ENCODE data around the gene NPAT. TPM values are rescaled to one million over a fixed set of nuclear protein-coding genes. Genes with fewer than 3 reads are reported as not detected.

NPAT gene
- total and polyA plus RNA-seq, 2 of the 4 experiments (the other 2 are of a cell fraction) = 3.1 to 10.6 TPM

- ATAC-seq (ENCODE audit: low read depth) (no peak), DNase-seq (no peak)
- no peak overlapping the region for H2BK15ac ChIP-seq (ENCODE audit: low read depth, low read length)
- no peak overlapping the region for H4K8ac ChIP-seq (ENCODE audit: low read depth in 2 of 2, low read length in 2 of 2)
- H3K9me1 ChIP-seq (ENCODE audit: insufficient read depth, low read length) = no peaks in the 10 kb centered on the region
- no peak overlapping the region for H2BK20ac ChIP-seq (ENCODE audit: low read depth, low read length)
- H3K14ac ChIP-seq (replicated peaks; ENCODE audit: low read depth, low read length) = no peak overlapping the region
- TF ChIP-seq SMC3 (IDR thresholded peaks at IDR 0.05; ENCODE audit: low read depth, low read length) (no peak), MXI1 (IDR thresholded peaks at IDR 0.05; ENCODE audit: borderline replicate concordance, low read depth, low read length) (no peak), CHD1 (IDR thresholded peaks at IDR 0.05; ENCODE audit: low read depth, low read length) (no peak), USF2 (IDR thresholded peaks at IDR 0.05; ENCODE audit: low read depth, low read length) (no peak), NFE2L2 (IDR thresholded peaks at IDR 0.05; ENCODE audit: low read depth, low read length) (no peak), MAFK (IDR thresholded peaks at IDR 0.05; ENCODE audit: low read depth, low read length) (no peak), CTCF (conservative IDR thresholded peaks at IDR 0.05; ENCODE audit: low read depth, low read length) (no peak), RCOR1 (IDR thresholded peaks at IDR 0.05; ENCODE audit: insufficient replicate concordance, low read length) (no peak), MAZ (IDR thresholded peaks at IDR 0.05; ENCODE audit: borderline replicate concordance, low read depth, low read length) (no peak), FOS (IDR thresholded peaks at IDR 0.05; ENCODE audit: low read depth, low read length) (no peak), CEBPB (IDR thresholded peaks at IDR 0.05; ENCODE audit: low read depth, low read length) (no peak), BHLHE40 (IDR thresholded peaks at IDR 0.05; ENCODE audit: low read depth, low read length) (no peak), POLR2A (IDR thresholded peaks at IDR 0.05; ENCODE audit: low read depth, low read length) (no peak), RFX5 (IDR thresholded peaks at IDR 0.05; ENCODE audit: low read depth, low read length) (no peak), ELK1 (IDR thresholded peaks at IDR 0.05; ENCODE audit: borderline replicate concordance, low read depth, low read length) (no peak), RAD21 (IDR thresholded peaks at IDR 0.05; ENCODE audit: low read length) (no peak)
- peaks cover 3% of the 10 kb centered on the region; the same call in 1 of the 2 replicates for H4K20me1 ChIP-seq (ENCODE audit: insufficient read depth, low read length)
- H3K27me3 ChIP-seq (ENCODE audit: control insufficient read depth, insufficient read depth, low read length) = no peaks in the 10 kb centered on the region
- peaks cover 27 to 35% of the 10 kb centered on the region in 2 experiments for H3K79me1 ChIP-seq (ENCODE audit: low read depth in 1 of 2, low read length in 2 of 2)
- H2BK5ac ChIP-seq (ENCODE audit: low read depth, low read length, poor library complexity, severe bottlenecking) = no peak overlapping the region
- no peak overlapping the region for H4K91ac ChIP-seq (ENCODE audit: insufficient read depth, low read depth, low read length)
- H3K4ac ChIP-seq (ENCODE audit: low read depth, low read length) = no peak overlapping the region
- no peak overlapping the region for H2BK120ac ChIP-seq (ENCODE audit: low read depth, low read length)
- no peak overlapping the region for H3K4me3 ChIP-seq (ENCODE audit: insufficient read depth, low read depth, low read length)
- no peak overlapping the region for H4K5ac ChIP-seq (ENCODE audit: low read depth, low read length)
- H2AFZ ChIP-seq (replicated peaks; ENCODE audit: low read length, poor library complexity) = no peak overlapping the region
- peaks cover 13% of the 10 kb centered on the region; the same call in 1 of the 2 replicates for H3K9me3 ChIP-seq (ENCODE audit: control insufficient read depth, insufficient read depth, low read length)
- in situ Hi-C loops (cut with MboI; ENCODE audit: low sequenced_read_pairs) (no loop called here), intact Hi-C loops (cut with micrococcal nuclease) (no loop called here), dilution Hi-C loops (cut with HindIII; ENCODE audit: low sequenced_read_pairs, unreplicated experiment) (no loop called here)
- H3K4me1 ChIP-seq (ENCODE audit: control insufficient read depth, insufficient read depth, low read length) = no peaks in the 10 kb centered on the region
- H3K36me3 ChIP-seq (ENCODE audit: control insufficient read depth, insufficient read depth, low read length) = peaks cover 33% of the 10 kb centered on the region
- H2AK9ac ChIP-seq (replicated peaks; ENCODE audit: low read depth, low read length, poor library complexity) = no peak overlapping the region
- H3K27ac ChIP-seq (ENCODE audit: insufficient read depth, low read length) = no peak overlapping the region
- H3K23ac ChIP-seq (ENCODE audit: low read depth, low read length) = no peak overlapping the region
- H2AK5ac ChIP-seq (ENCODE audit: low read depth, low read length) = no peak overlapping the region
- BruUV-seq (replicated peaks) = no TSS peak
- WGBS, 2 experiments (ENCODE audit: extremely low coverage in 2 of 2, insufficient read length in 1 of 2) = no CpG with 5 or more reads among the region's 1 CpG
- CTCF ChIA-PET = interaction anchor here (0.6 kb wide), 1 partner anchor 54 kb away, joined by 4 read pairs; no protein-coding TSS in a partner anchor
- no peak overlapping the region for H3K4me2 ChIP-seq (ENCODE audit: low read depth, low read length)
- no peak overlapping the region for H3K18ac ChIP-seq (ENCODE audit: low read depth, low read length)
- H3K9ac ChIP-seq (ENCODE audit: low read depth, low read length) = no peak overlapping the region
- H3K56ac ChIP-seq (ENCODE audit: extremely low read depth, insufficient read depth, low read length) = no peak overlapping the region
- POLR2A ChIA-PET (ENCODE audit: unreplicated experiment) = no interaction called here
Measured at GRCh38 chr11:108210441-108210840, 12.0 kb downstream of the NPAT start.
